ENCODE data around the gene PRR15L. TPM values are rescaled to one million over a fixed set of nuclear protein-coding genes. Genes with fewer than 3 reads are reported as not detected.

PRR15L gene
- total and polyA plus RNA-seq, 2 experiments from 2014 or later = not detected

DNA sequence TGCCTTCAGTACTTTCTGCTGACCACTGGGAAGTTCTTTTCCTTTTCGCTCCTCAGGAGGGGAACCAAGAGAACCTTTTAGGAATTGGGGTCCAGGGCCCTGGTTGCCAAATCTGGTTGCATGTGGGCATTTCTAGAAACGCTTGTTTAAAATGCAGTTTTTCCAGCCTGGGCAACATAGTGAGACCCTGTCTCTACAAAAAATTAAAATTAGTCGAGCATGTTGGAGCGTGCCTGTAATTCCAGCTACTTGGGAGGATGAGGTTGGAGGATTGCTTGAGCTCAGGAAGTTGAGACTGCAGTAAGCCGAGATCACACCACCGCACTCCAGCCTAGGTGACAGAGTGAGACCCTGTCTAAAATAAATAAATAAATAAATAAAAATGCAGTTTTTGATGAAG, 15.1 kb downstream of the PRR15L start:
- Histone ChIP-seq H3K79me2 (ENCODE audit: insufficient read depth) (peaks cover 15% of the 10 kb centered on the region), H3K4me2 (ENCODE audit: unreplicated experiment) (peak overlapping the region; percentile 92), H3K36me3 (ENCODE audit: low read depth) (no peaks in the 10 kb centered on the region), H3F3A (ENCODE audit: insufficient read depth) (no peaks in the 10 kb centered on the region), H2AFZ (no peak overlapping the region), H3K4me1 (ENCODE audit: insufficient read depth) (0 out of 2 replicates have a peak, but pooled peaks cover 3% of the 10 kb centered on the region), H3K9ac (peak overlapping the region; percentile 84), H3K9me2 (ENCODE audit: insufficient read depth) (no peaks in the 10 kb centered on the region), H3K9me3 (ENCODE audit: low read depth) (no peaks in the 10 kb centered on the region), H3K27ac (no peak overlapping the region), H3K4me3 (peak overlapping the region; percentile 88), H3K27me3 (replicated peaks; ENCODE audit: insufficient read depth) (no peaks in the 10 kb centered on the region), H4K20me1 (ENCODE audit: insufficient read depth) (no peaks in the 10 kb centered on the region)
- 78 to 81% methylated on average over 6 of the region's 6 CpGs for WGBS, 2 experiments (ENCODE audit: low coverage in 1 of 2, low lambda C conversion rate in 2 of 2, missing lambda C conversion rate in 2 of 2)
- no peak for DNase-seq
- in situ Hi-C loops (cut with MboI) = no loop called here
- TF ChIP-seq EZH2 (IDR thresholded peaks at IDR 0.05; ENCODE audit: insufficient read depth, poor library complexity, severe bottlenecking) = no peak
- no peak for TF ChIP-seq EZH2phosphoT487 (IDR thresholded peaks at IDR 0.05; ENCODE audit: insufficient read depth, low read depth)

GRCh38 chr17:47942096-47942510, 15.6 kb downstream of the PRR15L start:
- peak overlapping the region; percentile 88 for H3K4me3 ChIP-seq
- H3K27me3 ChIP-seq (replicated peaks; ENCODE audit: insufficient read depth) = no peaks in the 10 kb centered on the region
- TF ChIP-seq EZH2phosphoT487 (IDR thresholded peaks at IDR 0.05; ENCODE audit: insufficient read depth, low read depth) = no peak
- no peak for TF ChIP-seq EZH2 (IDR thresholded peaks at IDR 0.05; ENCODE audit: insufficient read depth, poor library complexity, severe bottlenecking)
- peak; percentile 20 for DNase-seq
- no peaks in the 10 kb centered on the region for H3K9me3 ChIP-seq (ENCODE audit: low read depth)
- H3K4me2 ChIP-seq (ENCODE audit: unreplicated experiment) = peak overlapping the region; percentile 92
- H3K79me2 ChIP-seq (ENCODE audit: insufficient read depth) = peaks cover 15% of the 10 kb centered on the region
- H3K36me3 ChIP-seq (ENCODE audit: low read depth) = no peaks in the 10 kb centered on the region
- no peaks in the 10 kb centered on the region for H4K20me1 ChIP-seq (ENCODE audit: insufficient read depth)
- H2AFZ ChIP-seq = peak overlapping the region; percentile 97
- in situ Hi-C loops (cut with MboI) = no loop called here
- no peaks in the 10 kb centered on the region for H3K9me2 ChIP-seq (ENCODE audit: insufficient read depth)
- 3 to 8% methylated on average over 5 of the region's 5 CpGs for whole genome bisulfite sequencing, 2 experiments (ENCODE audit: low coverage in 1 of 2, low lambda C conversion rate in 2 of 2, missing lambda C conversion rate in 2 of 2)
- H3F3A ChIP-seq (ENCODE audit: insufficient read depth) = no peaks in the 10 kb centered on the region
- H3K4me1 ChIP-seq (ENCODE audit: insufficient read depth) = 0 out of 2 replicates have a peak, but pooled peaks cover 3% of the 10 kb centered on the region
- H3K9ac ChIP-seq = peak overlapping the region; percentile 84
- H3K27ac ChIP-seq = no peak overlapping the region

DNA sequence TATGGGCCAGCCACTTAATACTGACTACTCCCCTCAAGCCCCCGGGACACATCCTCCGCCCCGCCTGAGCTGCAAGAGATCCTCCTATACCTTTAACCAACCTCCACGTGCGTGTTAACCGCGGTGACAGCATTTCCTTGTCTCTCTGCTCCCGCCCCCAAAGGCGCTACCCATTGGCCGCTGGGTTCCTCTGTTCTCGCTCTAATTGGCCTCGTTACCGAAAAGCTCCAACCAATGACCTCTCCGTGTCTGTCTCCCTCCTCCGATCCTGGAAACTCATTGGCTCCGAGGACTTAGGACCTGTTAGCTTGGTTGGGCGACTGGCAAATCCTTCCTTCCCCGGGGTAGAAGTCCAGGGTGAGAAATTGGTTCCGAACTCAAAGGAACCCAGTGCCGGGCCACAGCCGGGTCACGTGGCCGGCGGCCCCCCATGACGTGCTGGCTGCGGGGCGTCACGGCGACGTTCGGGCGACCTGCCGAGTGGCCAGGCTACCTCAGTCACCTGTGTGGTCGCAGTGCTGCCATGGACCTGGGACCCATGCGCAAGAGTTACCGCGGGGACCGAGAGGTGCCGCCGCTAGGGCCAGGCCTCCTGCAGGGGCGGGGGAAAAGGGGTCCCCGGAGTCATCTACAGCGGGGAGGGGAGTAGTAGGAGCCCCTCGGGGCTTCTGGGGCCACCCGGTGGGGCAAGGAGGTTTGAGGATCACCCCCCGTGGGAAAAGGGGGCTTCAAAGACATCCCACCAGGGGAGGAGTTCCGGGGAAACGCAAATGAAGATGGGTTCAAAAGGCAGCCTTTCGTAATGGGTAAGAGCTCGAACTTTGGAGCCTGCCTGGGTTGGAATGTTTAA, 16.2 kb downstream of the PRR15L start, which contains the start of gene PNPO:
Gene PNPO (plus strand): TSS at position 326 of the 850 bp plus-strand sequence. CDS start 105 bp downstream, at position 431.
- peaks cover 15% of the 10 kb centered on the region for H3K79me2 ChIP-seq (ENCODE audit: insufficient read depth)
- H3K9me3 ChIP-seq (ENCODE audit: low read depth) = no peaks in the 10 kb centered on the region
- 0 out of 2 replicates have a peak, but pooled peaks cover 3% of the 10 kb centered on the region for H3K4me1 ChIP-seq (ENCODE audit: insufficient read depth)
- 2% methylated on average over 41 to 45 of the region's 50 CpGs for WGBS, 2 experiments (ENCODE audit: low coverage in 1 of 2, low lambda C conversion rate in 2 of 2, missing lambda C conversion rate in 2 of 2)
- H3K27ac ChIP-seq = peak within 1 kb of the TSS; percentile 26
- no peaks in the 10 kb centered on the region for H3K9me2 ChIP-seq (ENCODE audit: insufficient read depth)
- H2AFZ ChIP-seq = peak within 1 kb of the TSS; percentile 97
- no peaks in the 10 kb centered on the region for H3K36me3 ChIP-seq (ENCODE audit: low read depth)
- H3K27me3 ChIP-seq (replicated peaks; ENCODE audit: insufficient read depth) = no peaks in the 10 kb centered on the region
- no peaks in the 10 kb centered on the region for H3F3A ChIP-seq (ENCODE audit: insufficient read depth)
- TF ChIP-seq EZH2phosphoT487 (IDR thresholded peaks at IDR 0.05; ENCODE audit: insufficient read depth, low read depth) (no peak), EZH2 (IDR thresholded peaks at IDR 0.05; ENCODE audit: insufficient read depth, poor library complexity, severe bottlenecking) (no peak)
- peak within 1 kb of the TSS; percentile 88 for H3K4me3 ChIP-seq
- peak; percentile 99 for DNase-seq
- H3K4me2 ChIP-seq (ENCODE audit: unreplicated experiment) = peak within 1 kb of the TSS; percentile 92
- in situ Hi-C loops (cut with MboI) = no loop called here
- H3K9ac ChIP-seq = peak within 1 kb of the TSS; percentile 84
- no peaks in the 10 kb centered on the region for H4K20me1 ChIP-seq (ENCODE audit: insufficient read depth)

DNA sequence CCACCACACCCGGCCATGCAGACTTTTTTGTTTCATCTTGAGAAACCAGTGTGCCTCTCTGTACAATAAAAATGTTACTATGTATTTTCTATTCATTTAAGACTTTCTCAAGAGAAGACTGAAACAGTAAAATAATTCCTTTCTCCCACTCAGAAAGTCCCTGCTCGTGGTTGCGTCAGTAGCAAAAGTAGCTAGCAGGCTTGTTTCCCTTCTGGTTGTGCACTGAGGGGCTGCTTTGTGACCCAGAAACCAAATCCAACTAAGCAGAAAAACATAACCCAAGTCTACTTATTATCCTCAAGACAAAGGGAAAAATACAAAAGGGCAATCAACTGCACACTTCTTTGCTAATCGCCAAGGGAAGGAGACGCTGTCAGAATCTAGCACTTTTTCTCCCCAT, 19.7 kb downstream of the PRR15L start:
- TF ChIP-seq EZH2phosphoT487 (IDR thresholded peaks at IDR 0.05; ENCODE audit: insufficient read depth, low read depth) = no peak
- TF ChIP-seq EZH2 (IDR thresholded peaks at IDR 0.05; ENCODE audit: insufficient read depth, poor library complexity, severe bottlenecking) = no peak
- Histone ChIP-seq H3F3A (ENCODE audit: insufficient read depth) (no peaks in the 10 kb centered on the region), H3K4me2 (ENCODE audit: unreplicated experiment) (no peak overlapping the region), H3K79me2 (ENCODE audit: insufficient read depth) (peaks cover 10% of the 10 kb centered on the region), H4K20me1 (ENCODE audit: insufficient read depth) (no peaks in the 10 kb centered on the region), H2AFZ (no peak overlapping the region), H3K4me3 (no peak overlapping the region), H3K36me3 (ENCODE audit: low read depth) (no peaks in the 10 kb centered on the region), H3K9me2 (ENCODE audit: insufficient read depth) (no peaks in the 10 kb centered on the region), H3K9ac (no peak overlapping the region), H3K9me3 (ENCODE audit: low read depth) (no peaks in the 10 kb centered on the region), H3K27me3 (replicated peaks; ENCODE audit: insufficient read depth) (no peaks in the 10 kb centered on the region), H3K4me1 (ENCODE audit: insufficient read depth) (peaks cover 10% of the 10 kb centered on the region), H3K27ac (no peak overlapping the region)
- in situ Hi-C loops (cut with MboI) = no loop called here
- WGBS, 2 experiments (ENCODE audit: low coverage in 1 of 2, low lambda C conversion rate in 2 of 2, missing lambda C conversion rate in 2 of 2) = 96 to 97% methylated on average over 5 of the region's 5 CpGs
- DNase-seq = no peak

Measured in GM23248 (cell line).